Naive thymus-derived CD8-positive, alpha-beta T cell (primary cell): Measurements from ENCODE around the gene PLEKHG1. TPM values are rescaled to one million over a fixed set of nuclear protein-coding genes. Genes with fewer than 3 reads are reported as not detected.

Source experiments
- ATAC-seq, 2 donors: fragments of 150-1000 bp; cut with Tn5 transposase in 1 of 2; sonication (Bioruptor Pico), chemical (Tn5 transposase) in 1 of 2; 1 replicate in 1 of 2; 2 replicates in 1 of 2; pipeline ENCODE4 v1.10.0; 2021; ENCODE audit warnings: mild to moderate bottlenecking in 2 of 2, moderate library complexity in 2 of 2
- POLR2A ChIA-PET: fragments of 350-600 bp; sonication (Branson Sonifier 250); formaldehyde crosslinking; loops from one replicate; lab custom pipeline; 2021; ENCODE audit warnings: antibody characterized with exemption; lab: Charles Lee
- DNase-seq, 10 donors: peaks; one replicate each; pipeline versions ENCODE4 v3.0.0 to v3.0.0-alpha.2; 2020 to 2022
- H3K27ac Mint-ChIP-seq, 10 donors: one replicate each; pipeline ENCODE4 v1.8.0; 2020 to 2022; ENCODE audit warnings: mild to moderate bottlenecking in 10 of 10, mixed read lengths in 10 of 10, moderate library complexity in 4 of 10, inconsistent platforms in 1 of 10
- H3K27me3 Mint-ChIP-seq, 5 donors: one replicate each; pipeline ENCODE4 v1.8.0; 2021 to 2022; ENCODE audit warnings: mixed read lengths in 5 of 5
- H3K36me3 Mint-ChIP-seq, 3 donors: one replicate each; pipeline ENCODE4 v1.8.0; 2020 to 2022; ENCODE audit warnings: mixed read lengths in 3 of 3, mild to moderate bottlenecking in 2 of 3, inconsistent platforms in 1 of 3
- H3K4me1 Mint-ChIP-seq, 4 donors: one replicate each; pipeline ENCODE4 v1.8.0; 2021 to 2022; ENCODE audit warnings: mixed read lengths in 4 of 4
- H3K4me3 Mint-ChIP-seq, 10 donors: one replicate each; pipeline ENCODE4 v1.8.0; 2020 to 2022; ENCODE audit warnings: mild to moderate bottlenecking in 10 of 10, mixed read lengths in 10 of 10, moderate library complexity in 6 of 10, inconsistent platforms in 1 of 10
- H3K9me3 Mint-ChIP-seq, 9 donors: one replicate each; pipeline ENCODE4 v1.8.0; 2020 to 2022; ENCODE audit warnings: mixed read lengths in 9 of 9, mild to moderate bottlenecking in 3 of 9, inconsistent platforms in 1 of 9, moderate library complexity in 1 of 9
- polyA plus RNA-seq, 3 donors: library from polyadenylated mRNA; unstranded; fragments of 300-500 nt; fragmentation: Illumina TruSeq; gene quantifications; one replicate each; pipeline ENCODE4 v1.2.3, GENCODE V29; 2021
- total RNA-seq, 8 experiments: library from RNA in 2 of 8; stranded (reverse) in 2 of 8; gene quantifications; one replicate each; pipeline ENCODE4 v1.2.3 and lab custom pipeline; 2021 to 2026

Gene PLEKHG1
- total RNA-seq (1 to 10 TPM; 4.5 to 5.3 TPM), polyA plus RNA-seq (1 to 10 TPM in 1 of 3 donors, under 1 TPM in 1, not detected in 1; 0.11 to 1.0 TPM), total RNA-seq (lab: John Stamatoyannopoulos, UW) (0.14 to 1.5 (median 0.82) reads per million in 6 experiments)

DNA sequence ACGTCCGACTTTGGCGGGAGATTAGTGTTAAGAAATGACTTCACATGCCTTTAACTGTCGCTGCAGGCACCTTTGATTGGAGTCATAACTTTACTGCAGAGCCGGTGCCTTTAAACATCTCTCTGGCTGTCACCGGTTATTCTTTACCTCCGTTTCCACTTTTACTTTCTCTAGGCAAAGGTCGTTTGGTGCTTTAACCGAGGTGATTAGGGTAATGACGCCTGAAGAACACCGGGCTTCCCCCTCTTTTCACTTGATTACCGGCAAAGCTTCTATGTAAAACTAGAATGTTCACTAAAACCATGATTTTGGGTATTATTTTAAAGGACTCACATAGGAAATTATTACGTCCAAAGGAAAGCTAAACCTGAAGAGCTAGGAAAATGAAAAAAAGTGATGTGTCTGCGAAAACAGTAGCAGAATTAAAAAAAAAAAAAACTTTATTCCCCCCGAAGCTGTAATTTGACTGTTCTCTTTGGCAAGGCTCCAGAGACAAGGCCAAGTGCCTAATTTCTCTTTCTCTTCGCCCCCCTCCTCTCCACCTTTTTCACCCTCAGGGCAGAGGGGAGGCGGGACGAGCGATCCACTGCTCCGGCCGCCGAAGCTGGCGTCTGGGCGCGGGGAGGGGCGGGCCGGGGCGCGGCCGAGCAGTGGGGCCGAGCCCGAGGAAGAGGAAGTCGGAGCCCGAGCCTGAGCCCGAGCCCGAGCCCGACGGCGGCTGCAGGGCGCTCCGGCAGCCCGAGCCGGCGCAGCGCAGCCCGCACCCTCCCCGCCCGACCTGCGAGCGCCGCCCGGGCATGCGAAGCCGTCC is at the start of gene PLEKHG1:
Gene PLEKHG1, plus strand, starts transcription at position 687 of the 811 bp plus-strand sequence. CDS start 133,797 bp downstream, outside the sequence.
- peak within 1 kb of the TSS; percentile 83 to 92 (median 88) for H3K4me3 Mint-ChIP-seq
- H3K4me1 Mint-ChIP-seq: peaks cover 10 to 33% (median 15%) of the 10 kb centered on the region in 4 donors
- DNase-seq (peak; percentile 3 to 70 (median 36)), ATAC-seq (peak; percentile 61 to 77)
- no peaks in the 10 kb centered on the region for H3K36me3 Mint-ChIP-seq
- peak within 1 kb of the TSS; percentile 26 to 86 (median 78) for H3K27ac Mint-ChIP-seq
- peaks cover 0 to 3% (median 0%) of the 10 kb centered on the region in 9 donors for H3K9me3 Mint-ChIP-seq
- H3K27me3 Mint-ChIP-seq: peaks cover 25 to 61% (median 39%) of the 10 kb centered on the region in 5 donors
- POLR2A ChIA-PET: no interaction called here

DNA sequence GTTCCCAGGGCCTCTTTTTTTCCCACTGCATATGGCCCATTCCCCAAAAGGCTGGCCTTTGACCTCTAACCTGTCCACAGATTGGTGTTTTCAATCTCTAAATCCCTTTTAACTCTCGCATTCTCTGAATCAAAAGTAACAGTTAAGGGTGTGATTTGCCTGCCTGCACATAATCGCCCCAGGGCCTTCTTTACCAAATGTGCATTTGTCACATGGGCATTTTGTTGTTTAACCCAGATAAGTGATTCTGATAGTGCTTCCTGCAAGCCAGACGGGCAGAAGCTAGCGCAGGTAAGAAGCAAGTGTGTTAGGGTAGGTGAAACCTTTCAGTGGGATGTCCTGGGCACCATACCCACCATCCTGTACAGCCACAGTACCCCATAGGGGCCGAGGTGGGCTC is 49.4 kb upstream of the PLEKHG1 start:
- H3K4me3 Mint-ChIP-seq: no peak overlapping the region
- ATAC-seq (no peak), DNase-seq (no peak)
- peaks cover 2 to 20% (median 7%) of the 10 kb centered on the region in 5 donors for H3K27me3 Mint-ChIP-seq
- H3K4me1 Mint-ChIP-seq: no peaks in the 10 kb centered on the region
- H3K36me3 Mint-ChIP-seq: no peaks in the 10 kb centered on the region
- POLR2A ChIA-PET: no interaction called here
- H3K9me3 Mint-ChIP-seq: peaks cover 0 to 1% (median 0%) of the 10 kb centered on the region in 9 donors
- H3K27ac Mint-ChIP-seq: no peak overlapping the region

DNA sequence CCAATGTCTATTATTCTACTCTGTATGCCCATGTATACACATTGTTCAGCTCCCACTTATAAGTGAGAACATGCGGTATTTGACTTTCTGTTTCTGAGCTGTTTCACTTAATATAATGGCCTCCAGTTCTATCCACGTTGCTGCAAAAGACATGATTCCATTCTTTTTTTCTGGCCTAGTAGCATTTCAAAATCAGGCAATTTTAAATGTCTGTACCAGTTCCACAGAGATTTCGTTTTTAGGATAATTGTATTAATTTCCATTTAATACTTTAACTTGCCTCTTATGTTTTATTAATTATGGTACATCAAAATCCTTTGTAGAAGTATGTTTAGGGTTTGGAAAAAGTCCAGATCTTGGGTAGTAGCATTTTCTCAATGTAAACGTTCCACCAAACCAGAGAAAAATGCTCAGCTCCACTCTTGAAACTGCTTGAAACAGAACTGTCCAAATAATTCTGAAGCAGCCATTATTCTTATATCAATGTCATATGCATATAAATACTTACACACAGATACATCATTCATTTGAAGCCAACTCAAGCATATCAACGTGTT is 42.6 kb upstream of the PLEKHG1 start:
- ATAC-seq: no peak
- peaks cover 0 to 5% (median 0%) of the 10 kb centered on the region in 3 donors for H3K36me3 Mint-ChIP-seq

DNA sequence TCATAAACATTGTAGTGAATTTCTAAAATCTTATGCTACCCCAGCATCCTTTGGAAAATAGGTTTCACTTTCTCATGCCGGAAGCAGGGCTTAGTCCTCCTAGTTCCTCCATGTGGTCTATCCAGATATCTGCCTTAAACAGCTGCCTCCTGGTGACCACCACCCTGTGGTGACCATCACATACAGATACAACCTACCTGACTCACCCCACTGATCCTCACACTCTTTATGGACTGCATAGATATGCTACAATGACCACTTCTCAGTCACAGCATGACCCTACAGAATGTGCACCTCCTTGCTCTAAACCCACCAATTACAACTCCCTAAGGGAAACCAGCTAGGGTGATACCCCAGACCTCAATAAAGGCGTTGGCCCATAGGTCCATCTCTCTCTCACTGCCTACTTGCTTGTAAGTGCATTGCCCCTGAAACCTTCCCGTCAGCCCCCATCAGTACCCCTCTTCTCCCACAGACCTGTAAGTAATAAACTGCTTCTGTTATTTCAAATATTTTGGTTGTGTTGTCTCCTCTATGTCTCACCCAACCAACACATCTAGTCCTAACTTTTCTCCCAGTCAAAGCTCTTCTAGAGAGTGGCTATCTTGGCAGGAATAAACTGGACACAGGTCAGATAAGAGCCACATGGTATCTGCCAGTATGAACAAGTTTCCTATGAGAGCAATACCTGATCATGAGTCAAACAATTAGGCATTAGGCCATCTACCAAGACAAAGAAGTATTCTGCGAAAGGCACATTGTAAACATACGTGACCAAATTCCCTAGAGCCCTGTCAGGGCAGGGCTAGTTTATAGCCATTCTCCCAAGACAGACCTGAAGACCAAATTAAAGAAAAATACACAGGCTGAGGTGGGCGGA is 39.4 kb upstream of the PLEKHG1 start:
- no peak overlapping the region for H3K27ac Mint-ChIP-seq
- ATAC-seq: no peak

More for the DNA sequence above, 42.6 kb upstream of the PLEKHG1 start:
- H3K9me3 Mint-ChIP-seq: peaks cover 0 to 15% (median 9%) of the 10 kb centered on the region in 9 donors
- peaks cover 7 to 24% (median 14%) of the 10 kb centered on the region in 5 donors for H3K27me3 Mint-ChIP-seq
- H3K27ac Mint-ChIP-seq: no peak overlapping the region
- no peak for DNase-seq
- no peaks in the 10 kb centered on the region for H3K4me1 Mint-ChIP-seq
- H3K4me3 Mint-ChIP-seq: no peak overlapping the region
- POLR2A ChIA-PET: no interaction called here

DNA sequence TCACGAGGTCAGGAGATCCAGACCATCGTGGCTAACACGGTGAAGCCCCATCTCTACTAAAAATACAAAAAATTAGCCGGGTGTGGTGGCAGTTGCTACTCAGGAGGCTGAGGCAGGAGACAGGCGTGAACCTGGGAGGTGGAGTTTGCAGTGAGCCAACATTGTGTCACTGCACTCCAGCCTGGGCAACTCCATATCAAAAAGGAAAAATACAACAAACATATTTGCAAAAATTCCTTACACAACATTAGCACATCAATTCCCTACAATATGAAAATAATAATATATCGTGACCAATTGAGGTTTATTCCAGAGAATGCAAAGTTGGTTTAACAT is 38.8 kb upstream of the PLEKHG1 start:
- DNase-seq (no peak), ATAC-seq (no peak)
- Mint-ChIP-seq H3K27me3 (peaks cover 7 to 16% (median 12%) of the 10 kb centered on the region in 5 donors), H3K4me1 (no peaks in the 10 kb centered on the region), H3K9me3 (peaks cover 0 to 15% (median 9%) of the 10 kb centered on the region in 9 donors), H3K4me3 (no peak overlapping the region), H3K27ac (no peak overlapping the region), H3K36me3 (peaks cover 0 to 5% (median 0%) of the 10 kb centered on the region in 3 donors)
- POLR2A ChIA-PET: no interaction called here

More for the DNA sequence above, 39.4 kb upstream of the PLEKHG1 start:
- Mint-ChIP-seq H3K4me3 (no peak overlapping the region), H3K9me3 (peaks cover 0 to 15% (median 9%) of the 10 kb centered on the region in 9 donors), H3K27me3 (peaks cover 7 to 16% (median 13%) of the 10 kb centered on the region in 5 donors), H3K4me1 (no peaks in the 10 kb centered on the region), H3K36me3 (peaks cover 0 to 5% (median 0%) of the 10 kb centered on the region in 3 donors)
- POLR2A ChIA-PET: no interaction called here
- DNase-seq: no peak

DNA sequence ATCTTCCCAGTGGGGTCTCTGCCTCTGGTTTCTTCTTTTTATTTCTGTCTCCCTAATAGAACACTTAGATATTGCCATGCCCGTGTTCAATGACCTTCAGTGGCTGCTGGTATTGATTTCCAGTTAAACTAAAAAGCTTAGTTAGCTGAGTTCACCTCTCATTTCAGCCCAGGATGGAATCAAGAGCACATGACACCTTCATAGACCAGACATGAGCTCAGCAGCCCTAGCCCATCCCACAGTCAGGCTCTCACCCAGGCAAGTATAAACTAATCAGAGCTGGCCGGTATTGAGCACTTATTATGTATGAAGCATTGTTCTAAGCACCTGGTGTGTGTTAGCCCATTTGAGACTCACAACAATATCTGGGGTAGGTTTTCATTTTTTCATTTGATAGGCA is 33.7 kb upstream of the PLEKHG1 start:
- DNase-seq: no peak
- Mint-ChIP-seq H3K27ac (no peak overlapping the region), H3K4me3 (no peak overlapping the region), H3K36me3 (no peaks in the 10 kb centered on the region), H3K4me1 (no peaks in the 10 kb centered on the region), H3K27me3 (peaks cover 0 to 11% (median 6%) of the 10 kb centered on the region in 5 donors), H3K9me3 (no peaks in the 10 kb centered on the region)
- ATAC-seq: no peak
- POLR2A ChIA-PET: no interaction called here

DNA sequence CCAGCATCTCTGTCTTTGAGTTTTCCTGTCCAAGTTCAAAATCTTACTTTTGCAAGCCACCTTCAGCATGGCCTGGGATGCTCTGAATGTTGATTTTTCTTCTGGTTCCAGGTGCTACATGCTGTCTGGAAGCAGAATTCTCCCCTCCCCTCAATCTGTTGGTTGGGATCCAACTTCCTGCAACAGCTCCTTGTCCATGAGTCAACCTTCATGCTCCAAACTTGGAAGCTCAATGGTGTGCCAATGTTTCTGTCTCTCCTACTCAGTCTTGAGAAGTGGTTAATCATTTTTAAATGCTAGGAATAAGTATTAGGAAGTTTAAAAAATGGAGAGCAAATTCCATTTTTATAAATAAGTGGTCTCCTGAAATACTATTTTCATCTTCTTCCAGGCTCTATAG is 33.2 kb upstream of the PLEKHG1 start:
- POLR2A ChIA-PET: no interaction called here
- Mint-ChIP-seq H3K27ac (no peak overlapping the region), H3K9me3 (no peaks in the 10 kb centered on the region), H3K4me3 (no peak overlapping the region), H3K36me3 (no peaks in the 10 kb centered on the region), H3K27me3 (peaks cover 0 to 11% (median 6%) of the 10 kb centered on the region in 5 donors), H3K4me1 (no peaks in the 10 kb centered on the region)
- no peak for DNase-seq
- ATAC-seq: no peak

DNA sequence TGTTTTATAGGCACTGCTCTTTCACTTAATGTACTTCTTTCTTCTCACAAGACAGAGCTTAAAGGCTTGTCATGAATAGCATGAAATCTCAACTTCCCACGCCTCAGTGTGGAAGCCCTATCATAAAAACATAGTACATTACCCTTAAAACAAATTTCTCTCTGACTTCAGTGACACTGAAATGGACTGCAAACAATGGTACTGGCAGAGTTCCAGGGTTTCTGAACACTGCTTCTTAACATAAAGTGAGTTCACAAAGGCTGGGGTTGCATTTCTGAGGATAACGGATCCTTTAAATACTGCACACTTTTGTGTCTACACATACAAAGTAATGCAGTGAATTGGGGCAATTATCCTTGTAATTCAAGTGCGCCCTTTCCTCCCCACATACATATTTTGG is 32.3 kb upstream of the PLEKHG1 start:
- POLR2A ChIA-PET: no interaction called here
- Mint-ChIP-seq H3K27ac (no peak overlapping the region), H3K36me3 (no peaks in the 10 kb centered on the region), H3K4me1 (no peaks in the 10 kb centered on the region), H3K4me3 (no peak overlapping the region), H3K9me3 (no peaks in the 10 kb centered on the region), H3K27me3 (peaks cover 4 to 15% (median 7%) of the 10 kb centered on the region in 5 donors)
- DNase-seq (no peak), ATAC-seq (no peak)

DNA sequence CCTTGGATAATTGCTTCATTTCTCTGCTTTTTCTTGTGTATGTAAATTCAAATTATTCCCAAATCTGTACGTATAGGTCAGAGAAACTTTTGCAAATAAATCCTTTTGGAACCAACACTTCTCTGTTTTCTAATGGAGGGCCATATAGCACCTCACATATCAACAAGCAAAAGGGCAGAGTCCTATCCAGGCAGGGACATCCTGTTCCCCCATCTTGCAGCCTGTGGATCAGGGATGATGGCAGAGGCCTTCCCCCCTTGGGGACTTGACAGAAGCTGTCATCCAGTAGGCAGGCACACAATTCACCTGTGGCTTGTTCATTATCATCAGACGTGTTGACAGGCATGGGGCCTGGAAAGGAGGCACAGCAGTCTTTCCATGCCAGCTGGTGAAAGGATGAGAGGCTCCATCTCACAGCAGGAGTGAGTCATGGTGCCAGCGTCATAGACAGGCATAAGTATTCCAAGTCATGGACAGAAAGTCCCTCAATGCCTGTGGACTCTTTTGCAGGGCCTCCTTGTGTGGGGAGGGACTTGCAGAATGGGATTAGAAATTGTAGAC is 31.8 kb upstream of the PLEKHG1 start:
- peaks cover 9 to 20% (median 12%) of the 10 kb centered on the region in 5 donors for H3K27me3 Mint-ChIP-seq
- no peaks in the 10 kb centered on the region for H3K36me3 Mint-ChIP-seq
- no peak overlapping the region for H3K27ac Mint-ChIP-seq
- POLR2A ChIA-PET: no interaction called here
- no peaks in the 10 kb centered on the region for H3K4me1 Mint-ChIP-seq
- no peaks in the 10 kb centered on the region for H3K9me3 Mint-ChIP-seq
- ATAC-seq (no peak), DNase-seq (no peak)
- H3K4me3 Mint-ChIP-seq: no peak overlapping the region

DNA sequence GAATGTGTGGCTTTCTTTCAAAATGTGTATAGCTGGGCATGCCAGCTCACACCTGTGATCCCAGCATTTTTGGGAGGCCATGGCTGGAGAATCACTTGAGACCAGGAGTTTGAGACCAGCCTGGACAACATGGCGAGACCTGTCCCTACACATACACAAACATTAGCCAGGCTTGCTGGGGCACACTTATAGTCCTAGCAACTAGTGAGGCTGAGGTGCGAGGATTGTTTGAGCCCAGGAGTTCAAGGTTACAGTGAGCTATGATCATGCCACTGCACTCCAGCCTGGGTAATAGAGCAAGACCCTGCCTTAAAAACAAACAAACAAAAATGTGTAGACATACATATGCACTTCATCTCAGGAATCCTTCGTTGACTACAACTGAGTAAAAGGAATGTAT is 31.1 kb upstream of the PLEKHG1 start:
- no peak overlapping the region for H3K27ac Mint-ChIP-seq
- H3K27me3 Mint-ChIP-seq: peaks cover 10 to 26% (median 16%) of the 10 kb centered on the region in 5 donors
- no peak overlapping the region for H3K4me3 Mint-ChIP-seq
- ATAC-seq (no peak), DNase-seq (no peak)
- POLR2A ChIA-PET: no interaction called here
- no peaks in the 10 kb centered on the region for H3K9me3 Mint-ChIP-seq
- no peaks in the 10 kb centered on the region for H3K36me3 Mint-ChIP-seq
- H3K4me1 Mint-ChIP-seq: peaks cover 0 to 3% (median 0%) of the 10 kb centered on the region in 4 donors

DNA sequence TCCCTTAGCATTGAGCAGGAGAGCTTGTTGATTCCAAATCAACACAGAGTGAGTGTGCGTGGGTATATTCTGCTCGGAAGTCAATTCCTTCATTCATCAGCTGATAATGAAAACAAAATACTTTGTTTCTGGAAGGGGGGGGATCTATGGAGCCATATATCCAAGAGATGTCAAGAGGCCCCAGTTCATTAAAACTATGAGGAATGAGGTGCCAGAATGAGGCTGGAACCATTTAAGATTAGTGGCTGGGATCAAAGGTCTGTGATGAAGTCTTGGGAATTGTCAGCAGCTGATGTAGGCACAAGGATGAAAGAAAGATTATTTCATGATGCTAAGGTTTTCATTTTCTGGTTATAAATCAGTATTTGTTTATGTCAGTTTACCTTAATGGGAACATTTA is 30.5 kb upstream of the PLEKHG1 start:
- Mint-ChIP-seq H3K9me3 (no peaks in the 10 kb centered on the region), H3K36me3 (no peaks in the 10 kb centered on the region), H3K27ac (no peak overlapping the region), H3K4me3 (no peak overlapping the region), H3K4me1 (peaks cover 0 to 6% (median 0%) of the 10 kb centered on the region in 4 donors), H3K27me3 (peaks cover 13 to 30% (median 22%) of the 10 kb centered on the region in 5 donors)
- no peak for ATAC-seq
- POLR2A ChIA-PET: no interaction called here
- DNase-seq: no peak

DNA sequence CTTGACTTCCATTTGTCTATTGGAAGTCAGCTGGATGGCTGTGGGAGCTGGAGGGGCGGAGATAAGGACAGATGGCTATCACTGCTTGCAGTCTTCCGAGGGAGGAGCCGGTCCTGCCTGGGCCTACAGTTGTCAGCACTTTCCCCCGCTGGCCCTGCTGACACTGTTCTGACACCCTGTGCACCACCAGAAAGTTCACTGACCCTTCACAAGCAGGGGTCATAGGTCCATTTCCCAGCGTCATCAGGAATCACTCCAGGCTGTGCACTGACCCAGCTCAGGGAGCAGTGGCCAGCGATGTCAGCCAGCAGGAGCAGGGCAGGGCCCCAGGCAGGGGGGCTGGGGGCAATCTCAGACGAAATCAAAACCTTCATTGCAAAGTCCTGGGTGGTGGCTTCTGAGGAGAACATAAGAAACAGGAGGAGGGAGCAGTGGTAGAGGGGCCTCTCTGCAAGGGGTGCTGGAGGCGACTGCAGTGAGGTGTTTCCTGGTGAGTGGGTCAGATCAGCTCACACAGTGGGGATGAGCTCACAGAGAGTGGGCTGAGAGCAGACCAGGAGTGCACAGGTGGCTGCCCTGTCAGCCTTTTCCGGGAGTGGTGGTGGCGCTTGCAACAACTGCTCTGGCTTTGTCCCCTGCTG is 26.5 kb upstream of the PLEKHG1 start:
- DNase-seq (no peak), ATAC-seq (no peak)
- POLR2A ChIA-PET: no interaction called here
- H3K9me3 Mint-ChIP-seq: peaks cover 0 to 2% (median 0%) of the 10 kb centered on the region in 9 donors
- H3K27ac Mint-ChIP-seq: no peak overlapping the region
- peaks cover 0 to 10% (median 0%) of the 10 kb centered on the region in 4 donors for H3K4me1 Mint-ChIP-seq
- H3K27me3 Mint-ChIP-seq: peaks cover 17 to 45% (median 44%) of the 10 kb centered on the region in 5 donors
- no peak overlapping the region for H3K4me3 Mint-ChIP-seq
- H3K36me3 Mint-ChIP-seq: no peaks in the 10 kb centered on the region
